Psoas muscle (tissue), 8 donors: Measurements from ENCODE around the gene CNTN6. TPM values are rescaled to one million over a fixed set of nuclear protein-coding genes. Genes with fewer than 3 reads are reported as not detected.

Experiments
- ATAC-seq, 4 donors: fragments of 200-7000 bp; cut with Tn5 transposase; one replicate each; pipeline ENCODE4 v1.9.1; 2020; ENCODE audit warnings: moderate library complexity in 3 of 4, mild to moderate bottlenecking in 2 of 4
- DNase-seq, 2 donors: peaks; one replicate each; pipeline ENCODE4 v3.0.0-alpha.2; 2020
- H3K27ac ChIP-seq: fragments of 200-600 bp; one replicate; pipeline ENCODE4 v1.8.0; 2022
- H3K27me3 ChIP-seq, 3 donors: fragments of 200-600 bp in 1 of 3; one replicate each; pipeline versions ENCODE4 v1.6.1 to v1.8.0; 2013 to 2022; ENCODE audit warnings: low read length in 2 of 3, mild to moderate bottlenecking in 2 of 3, moderate library complexity in 1 of 3; ENCODE audit not compliant: insufficient read depth in 3 of 3
- H3K36me3 ChIP-seq, 2 donors: fragments of 200-600 bp in 1 of 2; one replicate each; pipeline versions ENCODE4 v1.6.1 to v1.8.0; 2013 to 2022; ENCODE audit warnings: low read depth in 1 of 2, mild to moderate bottlenecking in 1 of 2, moderate library complexity in 1 of 2; ENCODE audit not compliant: insufficient read depth in 1 of 2
- H3K4me1 ChIP-seq: fragments of 200-600 bp; one replicate; pipeline ENCODE4 v1.8.0; 2022
- H3K4me3 ChIP-seq: fragments of 200-600 bp; one replicate; pipeline ENCODE4 v1.8.0; 2022; ENCODE audit warnings: mild to moderate bottlenecking
- H3K9me3 ChIP-seq: fragments of 200-600 bp; one replicate; pipeline ENCODE4 v1.8.0; 2022
- WGBS, 3 donors: extraction: QIAGEN DNeasy Blood & Tissue Kit; methylation state at CpG; one replicate each; pipeline versions ENCODE4 v1.1.6 to v1.1.7; 2013; 5-methylcytosine and 5-hydroxymethylcytosine counted together
- intact Hi-C, 2 donors: fragments of 100-400 bp; cut with DNase I; formaldehyde crosslinking; loops; one replicate each; pipeline versions ENCODE4 v1.11.0 to v1.14.2; 2022
- polyA plus RNA-seq, 3 donors: library from polyadenylated mRNA; stranded (reverse); fragments of 200-250 nt; gene quantifications; one replicate each; pipeline ENCODE4 v1.2.3, GENCODE V29; 2013
- total RNA-seq, 4 donors: library from RNA; stranded (reverse); fragmentation: NEBNext Ultra II Directional in 2 of 4; extraction: Animal tissue kit (Norgen Biotek cat#: 25700) in 2 of 4; gene quantifications; one replicate each; pipeline versions ENCODE4 v1.2.1 to v1.2.4, GENCODE V29; 2021 to 2023
- TF ChIP-seq, protein P1 (sequence below): fragments of 200-600 bp; IDR thresholded peaks from one replicate; pipeline ENCODE4 v1.8.0; 2022; ENCODE audit warnings: antibody characterized with exemption
- donor health status: healthy with polysubstance abuse.
- donor health status: DM: no; HTN: no; CAD: no; lungs with moderate emphysema.
- donor health status: Bipolar disorder and iron deficiency.
- donor health status: healthy.
- donor health status: DM: yes; HTN: yes; CAD: no.
- donor health status: DM: no; HTN: no; CAD: no.
- donor health status: DM: no; HTN: no; CAD: no.
- donor health status: DM: yes; HTN: yes; CAD: no.

CNTN6 gene
- total and polyA plus RNA-seq, 7 donors: 0.10 TPM; not detected in 6

DNA sequence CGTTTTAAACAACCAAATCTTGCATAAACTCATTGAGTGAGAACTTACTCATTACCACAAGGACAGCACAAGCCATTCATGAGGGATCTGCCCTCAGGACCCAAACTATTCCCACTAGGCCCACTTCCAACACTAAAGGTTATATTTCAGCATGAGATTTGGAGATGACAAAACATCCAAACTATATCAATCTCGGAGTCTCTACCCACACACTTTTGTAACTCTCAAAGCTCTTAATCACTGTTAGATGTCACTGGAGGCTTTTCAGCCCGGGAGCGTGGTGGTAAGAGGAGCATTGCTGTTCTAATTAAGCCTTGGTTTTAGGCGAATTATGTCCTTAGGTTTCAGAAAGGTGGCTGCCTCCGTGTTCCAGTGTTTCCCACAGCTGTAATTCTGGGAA lies 86.3 kb downstream of the CNTN6 start:
- no peak overlapping the region for H3K27ac ChIP-seq
- no peaks in the 10 kb centered on the region for H3K36me3 ChIP-seq
- ATAC-seq: no peak
- TF ChIP-seq, protein P1, sequence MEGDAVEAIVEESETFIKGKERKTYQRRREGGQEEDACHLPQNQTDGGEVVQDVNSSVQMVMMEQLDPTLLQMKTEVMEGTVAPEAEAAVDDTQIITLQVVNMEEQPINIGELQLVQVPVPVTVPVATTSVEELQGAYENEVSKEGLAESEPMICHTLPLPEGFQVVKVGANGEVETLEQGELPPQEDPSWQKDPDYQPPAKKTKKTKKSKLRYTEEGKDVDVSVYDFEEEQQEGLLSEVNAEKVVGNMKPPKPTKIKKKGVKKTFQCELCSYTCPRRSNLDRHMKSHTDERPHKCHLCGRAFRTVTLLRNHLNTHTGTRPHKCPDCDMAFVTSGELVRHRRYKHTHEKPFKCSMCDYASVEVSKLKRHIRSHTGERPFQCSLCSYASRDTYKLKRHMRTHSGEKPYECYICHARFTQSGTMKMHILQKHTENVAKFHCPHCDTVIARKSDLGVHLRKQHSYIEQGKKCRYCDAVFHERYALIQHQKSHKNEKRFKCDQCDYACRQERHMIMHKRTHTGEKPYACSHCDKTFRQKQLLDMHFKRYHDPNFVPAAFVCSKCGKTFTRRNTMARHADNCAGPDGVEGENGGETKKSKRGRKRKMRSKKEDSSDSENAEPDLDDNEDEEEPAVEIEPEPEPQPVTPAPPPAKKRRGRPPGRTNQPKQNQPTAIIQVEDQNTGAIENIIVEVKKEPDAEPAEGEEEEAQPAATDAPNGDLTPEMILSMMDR: no peak
- no peaks in the 10 kb centered on the region for H3K4me1 ChIP-seq
- DNase-seq: no peak
- H3K4me3 ChIP-seq: no peak overlapping the region
- no peaks in the 10 kb centered on the region for H3K9me3 ChIP-seq
- intact Hi-C loops: no loop called here
- H3K27me3 ChIP-seq: no peaks in the 10 kb centered on the region
- WGBS, 3 donors: 38 to 40% (median 38%) methylated on average over 6 of the region's 6 CpGs

GRCh38 chr3:1183320-1184048 lies 90.7 kb downstream of the CNTN6 start:
- intact Hi-C loops: no loop called here
- ATAC-seq: no peak
- H3K4me1 ChIP-seq: no peaks in the 10 kb centered on the region
- no peak for DNase-seq
- H3K9me3 ChIP-seq: no peaks in the 10 kb centered on the region
- H3K27me3 ChIP-seq: no peaks in the 10 kb centered on the region
- TF ChIP-seq, protein P1: no peak
- no peak overlapping the region for H3K4me3 ChIP-seq
- WGBS, 3 donors: 66 to 72% (median 67%) methylated on average over 4 of the region's 4 CpGs
- H3K27ac ChIP-seq: no peak overlapping the region
- H3K36me3 ChIP-seq: no peaks in the 10 kb centered on the region

DNA sequence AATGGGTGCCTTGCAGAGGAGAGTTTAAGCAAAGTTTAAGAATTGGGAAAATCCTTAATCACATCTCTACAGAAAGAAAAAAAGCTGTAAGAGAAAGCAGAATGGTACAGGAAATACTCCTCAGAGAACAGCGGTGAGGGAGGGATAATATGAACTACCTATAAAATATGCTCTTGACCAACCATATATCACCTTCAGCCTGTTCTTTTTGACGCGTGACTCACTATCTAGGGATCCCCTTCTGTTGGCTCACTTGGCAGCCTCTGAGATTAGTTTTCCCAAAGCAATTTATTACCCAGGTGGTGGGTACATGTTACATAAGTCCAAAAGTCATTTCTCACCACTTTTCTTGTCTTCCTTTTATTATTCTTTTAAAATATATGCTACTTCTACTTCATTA lies 97.7 kb downstream of the CNTN6 start:
- no peaks in the 10 kb centered on the region for H3K27me3 ChIP-seq
- H3K4me3 ChIP-seq: no peak overlapping the region
- WGBS, 3 donors: 65 to 71% (median 66%) methylated on average over 3 of the region's 3 CpGs
- H3K36me3 ChIP-seq: no peaks in the 10 kb centered on the region
- DNase-seq: no peak
- intact Hi-C loops: no loop called here
- no peak for ATAC-seq
- TF ChIP-seq, protein P1: no peak
- no peak overlapping the region for H3K27ac ChIP-seq
- H3K4me1 ChIP-seq: no peaks in the 10 kb centered on the region
- no peaks in the 10 kb centered on the region for H3K9me3 ChIP-seq

- DNase-seq (no peak), ATAC-seq (no peak)
- Histone ChIP-seq H3K36me3 (no peaks in the 10 kb centered on the region), H3K4me3 (no peak overlapping the region), H3K9me3 (no peaks in the 10 kb centered on the region), H3K4me1 (no peaks in the 10 kb centered on the region), H3K27ac (no peak overlapping the region), H3K27me3 (no peaks in the 10 kb centered on the region)
- intact Hi-C loops: no loop called here
- TF ChIP-seq, protein P1: no peak
- WGBS, 3 donors: 73 to 79% (median 76%) methylated on average over 1 of the region's 1 CpG
These were observed 98.2 kb downstream of the CNTN6 start for GRCh38 chr3:1191026-1191425.

GRCh38 chr3:1195947-1196346 lies 103.1 kb downstream of the CNTN6 start:
- TF ChIP-seq, protein P1: no peak
- Histone ChIP-seq H3K9me3 (no peaks in the 10 kb centered on the region), H3K4me1 (no peaks in the 10 kb centered on the region), H3K4me3 (no peak overlapping the region), H3K27me3 (no peaks in the 10 kb centered on the region), H3K27ac (no peak overlapping the region), H3K36me3 (no peaks in the 10 kb centered on the region)
- intact Hi-C loops: no loop called here
- DNase-seq (no peak), ATAC-seq (no peak)
- WGBS, 3 donors: 52 to 61% (median 59%) methylated on average over 1 of the region's 1 CpG
